Mesenchymal stem cell (in vitro differentiated cells and primary cell): ENCODE results near the gene ZNF486.

Source experiments
- DNase-seq: peaks from one replicate; pipeline ENCODE4 v3.0.0-alpha.2; 2013
- H2AFZ ChIP-seq: one replicate; pipeline ENCODE4 v1.6.1; 2013; ENCODE audit warnings: low read depth, mild to moderate bottlenecking, control low read depth, inconsistent platforms, low read length, moderate library complexity
- H2AK5ac ChIP-seq: 2 replicates; pipeline ENCODE4 v1.6.1; 2013; ENCODE audit warnings: low read length, moderate library complexity, mild to moderate bottlenecking, inconsistent platforms; ENCODE audit not compliant: severe bottlenecking
- H2BK120ac ChIP-seq: one replicate; pipeline ENCODE4 v1.6.1; 2013; ENCODE audit warnings: low read depth, mild to moderate bottlenecking, inconsistent platforms, low read length, moderate library complexity
- H2BK12ac ChIP-seq, 2 experiments: one replicate each; pipeline ENCODE4 v1.6.1; 2013; ENCODE audit warnings: inconsistent platforms in 2 of 2, low read length in 2 of 2, mild to moderate bottlenecking in 2 of 2, moderate library complexity in 2 of 2, control low read depth in 1 of 2
- H2BK15ac ChIP-seq: one replicate; pipeline ENCODE4 v1.6.1; 2013; ENCODE audit warnings: mild to moderate bottlenecking, low read depth, inconsistent platforms; ENCODE audit not compliant: poor library complexity, severe bottlenecking
- H2BK5ac ChIP-seq: 2 replicates; pipeline ENCODE4 v1.6.1; 2013; ENCODE audit warnings: low read depth, mild to moderate bottlenecking, low read length, control low read depth, inconsistent platforms; ENCODE audit not compliant: poor library complexity, severe bottlenecking
- H3K14ac ChIP-seq, 2 experiments: one replicate each; pipeline ENCODE4 v1.6.1; 2013; ENCODE audit warnings: inconsistent platforms in 2 of 2, low read length in 2 of 2, control low read depth in 1 of 2, mild to moderate bottlenecking in 1 of 2, moderate library complexity in 1 of 2
- H3K18ac ChIP-seq, 2 experiments: one replicate each; pipeline ENCODE4 v1.6.1; 2013; ENCODE audit warnings: inconsistent platforms in 2 of 2, low read length in 2 of 2, control low read depth in 1 of 2, low read depth in 1 of 2, mild to moderate bottlenecking in 1 of 2
- H3K23ac ChIP-seq, 2 experiments: one replicate each; pipeline ENCODE4 v1.6.1; 2013; ENCODE audit warnings: inconsistent platforms in 2 of 2, low read length in 2 of 2, mild to moderate bottlenecking in 2 of 2, moderate library complexity in 2 of 2, control low read depth in 1 of 2
- H3K27ac ChIP-seq: 2 replicates; pipeline ENCODE4 v1.5.1; 2013; ENCODE audit warnings: mild to moderate bottlenecking, moderate library complexity, low read length, control low read depth, inconsistent platforms; ENCODE audit not compliant: poor library complexity, severe bottlenecking
- H3K27me3 ChIP-seq, 2 experiments: 2 replicates each; pipeline versions ENCODE4 v1.6.1 to v1.7.0; 2013; ENCODE audit warnings: low read length in 2 of 2, mild to moderate bottlenecking in 2 of 2, moderate library complexity in 2 of 2, control low read depth in 1 of 2, inconsistent platforms in 1 of 2; ENCODE audit not compliant: control insufficient read depth in 1 of 2, insufficient read depth in 1 of 2
- H3K36me3 ChIP-seq, 2 experiments: 2 replicates each; pipeline versions ENCODE4 v1.6.1 to v1.7.0; 2013; ENCODE audit warnings: low read length in 2 of 2, control low read depth in 1 of 2, inconsistent platforms in 1 of 2, low read depth in 1 of 2, mild to moderate bottlenecking in 1 of 2; ENCODE audit not compliant: insufficient read depth in 2 of 2, control insufficient read depth in 1 of 2
- H3K4ac ChIP-seq, 2 experiments: one replicate each; pipeline ENCODE4 v1.6.1; 2013; ENCODE audit warnings: inconsistent platforms in 2 of 2, low read length in 2 of 2, mild to moderate bottlenecking in 2 of 2, moderate library complexity in 2 of 2, control low read depth in 1 of 2, low read depth in 1 of 2
- H3K4me1 ChIP-seq: 2 replicates; pipeline ENCODE4 v1.6.1; 2013; ENCODE audit warnings: low read depth, low read length, control low read depth; ENCODE audit not compliant: control insufficient read depth, insufficient read depth
- H3K4me2 ChIP-seq: 2 replicates; pipeline ENCODE4 v1.6.1; 2013; ENCODE audit warnings: low read length, mild to moderate bottlenecking, inconsistent platforms; ENCODE audit not compliant: poor library complexity, severe bottlenecking
- H3K4me3 ChIP-seq, 2 experiments: 2 replicates each; pipeline versions ENCODE4 v1.5.1 to v1.7.0; 2013; ENCODE audit warnings: low read length in 2 of 2, mild to moderate bottlenecking in 2 of 2, control low read depth in 1 of 2, low read depth in 1 of 2; ENCODE audit not compliant: insufficient read depth in 1 of 2
- H3K79me1 ChIP-seq: replicated peaks from 2 replicates; pipeline ENCODE4 v1.6.1; 2013; ENCODE audit warnings: mild to moderate bottlenecking, control low read depth, low read length, inconsistent platforms; ENCODE audit not compliant: poor library complexity, severe bottlenecking
- H3K9ac ChIP-seq: 2 replicates; pipeline ENCODE4 v1.7.0; 2013; ENCODE audit warnings: mild to moderate bottlenecking, low read length, moderate library complexity
- H3K9me3 ChIP-seq: 2 replicates; pipeline ENCODE4 v1.7.0; 2013; ENCODE audit warnings: mild to moderate bottlenecking, low read length; ENCODE audit not compliant: control insufficient read depth
- H4K8ac ChIP-seq: one replicate; pipeline ENCODE4 v1.6.1; 2013; ENCODE audit warnings: inconsistent platforms, mild to moderate bottlenecking, low read length, moderate library complexity
- H4K91ac ChIP-seq: one replicate; pipeline ENCODE4 v1.6.1; 2013; ENCODE audit warnings: mild to moderate bottlenecking, low read length, inconsistent platforms
- WGBS: methylation state at CpG from one replicate; pipeline ENCODE4 v1.1.7; 2013; ENCODE audit warnings: mixed read lengths; 5-methylcytosine and 5-hydroxymethylcytosine counted together

The ZNF486 gene

DNA sequence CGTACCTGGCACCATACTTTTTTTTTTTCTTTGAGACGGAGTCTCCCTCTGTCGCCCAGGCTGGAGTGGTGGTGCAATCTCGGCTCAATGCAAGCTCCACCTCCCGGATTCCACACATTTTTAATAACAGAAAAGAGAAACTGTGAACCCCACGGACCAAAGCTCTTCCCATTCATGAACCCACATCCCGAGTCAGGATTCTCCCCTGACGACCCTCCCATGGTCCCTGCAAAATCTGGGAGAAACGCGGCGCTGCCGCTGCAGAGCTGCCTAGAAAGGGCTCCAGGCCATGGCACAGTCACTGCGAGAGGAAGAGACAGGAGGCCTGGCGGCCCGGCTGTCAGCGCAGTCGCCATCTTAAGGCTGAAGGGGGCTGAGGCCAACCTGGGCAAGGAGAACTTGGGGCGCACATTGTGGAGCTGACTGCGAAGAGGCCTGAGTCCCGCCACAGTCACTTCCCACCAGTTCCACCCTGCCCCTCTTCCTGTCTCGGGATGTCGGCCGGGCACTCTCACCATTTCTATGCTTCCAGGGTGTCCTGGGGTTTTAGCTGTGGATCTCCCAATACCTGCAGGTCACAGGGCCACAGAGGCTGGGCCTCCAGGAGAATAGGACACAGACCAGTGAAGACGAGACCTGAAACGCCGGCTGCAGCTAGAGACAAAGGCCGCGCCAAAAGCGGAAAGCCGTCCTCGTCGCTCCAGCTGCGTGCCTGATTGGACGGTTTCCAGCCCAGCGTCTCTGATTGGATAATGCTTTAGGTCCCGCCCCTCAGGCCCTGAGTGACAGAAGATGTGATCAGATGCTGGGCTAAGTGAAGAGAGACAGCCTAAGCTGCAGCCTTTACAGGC lies 71.0 kb downstream of the ZNF486 start:
- DNase-seq, result peak; percentile 90
- H2AFZ ChIP-seq, result peak overlapping the region; percentile 72
- peaks cover 7% of the 10 kb centered on the region for H3K79me1 ChIP-seq
- no peak overlapping the region for H2BK5ac ChIP-seq
- no peak overlapping the region for H2AK5ac ChIP-seq
- peak overlapping the region in 1 of 2 experiments; percentile 16 for H3K18ac ChIP-seq
- under 1% methylated on average over 36 of the region's 36 CpGs for WGBS
- peaks cover 0 to 4% of the 10 kb centered on the region in 2 experiments for H3K36me3 ChIP-seq
- peaks cover 46% of the 10 kb centered on the region for H3K9me3 ChIP-seq
- H3K9ac ChIP-seq, result peak overlapping the region; percentile 86
- no peak overlapping the region for H3K14ac ChIP-seq
- no peak overlapping the region for H4K91ac ChIP-seq
- no peak overlapping the region for H3K4ac ChIP-seq
- H3K27ac ChIP-seq, result no peak overlapping the region
- peak overlapping the region; percentile 93 for H3K4me2 ChIP-seq
- no peak overlapping the region for H2BK15ac ChIP-seq
- H3K4me3 ChIP-seq, result peak overlapping the region; percentile 71 to 73
- H3K27me3 ChIP-seq, result no peaks in the 10 kb centered on the region
- no peak overlapping the region for H2BK12ac ChIP-seq
- H2BK120ac ChIP-seq, result no peak overlapping the region
- H3K4me1 ChIP-seq, result peaks cover 2% of the 10 kb centered on the region
- H4K8ac ChIP-seq, result no peak overlapping the region
- no peak overlapping the region for H3K23ac ChIP-seq

DNA sequence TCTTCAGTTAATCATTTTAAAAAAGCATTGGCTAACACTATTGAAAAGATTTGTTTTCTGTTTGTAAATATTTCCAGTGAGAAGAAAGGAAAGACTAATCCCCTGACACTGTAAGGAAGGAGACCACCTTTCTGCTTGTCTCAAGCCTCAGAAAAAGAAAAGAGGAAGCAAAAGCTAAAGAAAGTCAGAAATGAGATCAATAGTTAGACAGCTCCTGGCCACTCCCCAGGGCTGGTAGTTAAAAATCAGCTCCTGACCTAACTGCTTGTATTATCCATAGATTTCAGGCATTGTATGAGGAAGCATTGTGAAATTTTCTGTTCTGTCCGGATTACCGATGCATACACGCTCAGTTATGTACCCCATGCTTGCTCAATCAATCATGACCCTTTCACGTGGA lies 76.6 kb downstream of the ZNF486 start:
- no peak overlapping the region for H2BK12ac ChIP-seq
- no peak overlapping the region for H2BK120ac ChIP-seq
- no peaks in the 10 kb centered on the region for H3K27me3 ChIP-seq
- H2BK5ac ChIP-seq, result no peak overlapping the region
- no peak overlapping the region for H2AK5ac ChIP-seq
- no peak overlapping the region for H3K9ac ChIP-seq
- H2BK15ac ChIP-seq, result no peak overlapping the region
- H3K18ac ChIP-seq, result no peak overlapping the region
- no peak overlapping the region for H3K4me3 ChIP-seq
- H3K9me3 ChIP-seq, result peaks cover 36% of the 10 kb centered on the region
- no peaks in the 10 kb centered on the region for H3K36me3 ChIP-seq
- no peaks in the 10 kb centered on the region for H3K79me1 ChIP-seq
- no peak overlapping the region for H2AFZ ChIP-seq
- H3K14ac ChIP-seq, result no peak overlapping the region
- no peak overlapping the region for H4K91ac ChIP-seq
- 85% methylated on average over 4 of the region's 4 CpGs for WGBS
- H3K4me1 ChIP-seq, result no peaks in the 10 kb centered on the region
- no peak overlapping the region for H3K27ac ChIP-seq
- no peak overlapping the region for H3K23ac ChIP-seq
- no peak for DNase-seq
- H3K4ac ChIP-seq, result no peak overlapping the region
- H4K8ac ChIP-seq, result no peak overlapping the region
- no peak overlapping the region for H3K4me2 ChIP-seq

DNA sequence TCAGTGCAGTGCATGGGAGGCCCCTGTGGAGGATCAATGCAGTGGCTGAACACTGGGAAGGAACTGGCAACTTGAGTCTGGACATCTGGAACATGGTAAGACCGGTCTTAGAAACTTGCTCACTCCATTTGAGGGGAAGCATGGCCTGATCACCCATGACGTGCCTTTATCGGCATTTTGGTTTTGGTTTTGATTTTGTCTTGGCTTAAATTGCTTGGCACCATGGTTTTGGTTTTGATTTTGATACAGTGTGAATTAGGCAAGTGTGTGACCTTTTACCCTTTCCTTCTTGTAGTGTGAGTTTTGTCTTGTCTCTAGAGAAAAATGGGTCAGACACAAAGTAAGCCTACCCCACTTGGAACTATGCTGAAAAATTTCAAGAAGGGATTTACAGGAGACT lies 77.3 kb downstream of the ZNF486 start:
- no peak for DNase-seq
- Histone ChIP-seq H3K27ac (no peak overlapping the region), H3K36me3 (no peaks in the 10 kb centered on the region), H3K14ac (no peak overlapping the region), H2BK120ac (no peak overlapping the region), H2AFZ (no peak overlapping the region), H3K4me2 (no peak overlapping the region), H3K4me1 (no peaks in the 10 kb centered on the region), H3K18ac (no peak overlapping the region), H2AK5ac (no peak overlapping the region), H3K9ac (no peak overlapping the region), H3K23ac (no peak overlapping the region), H3K4me3 (no peak overlapping the region), H3K4ac (no peak overlapping the region), H3K27me3 (no peaks in the 10 kb centered on the region), H3K9me3 (peaks cover 30% of the 10 kb centered on the region), H4K8ac (no peak overlapping the region), H2BK12ac (no peak overlapping the region), H2BK5ac (no peak overlapping the region), H2BK15ac (no peak overlapping the region), H4K91ac (no peak overlapping the region), H3K79me1 (no peaks in the 10 kb centered on the region)
- WGBS, result 95% methylated on average over 3 of the region's 3 CpGs

DNA sequence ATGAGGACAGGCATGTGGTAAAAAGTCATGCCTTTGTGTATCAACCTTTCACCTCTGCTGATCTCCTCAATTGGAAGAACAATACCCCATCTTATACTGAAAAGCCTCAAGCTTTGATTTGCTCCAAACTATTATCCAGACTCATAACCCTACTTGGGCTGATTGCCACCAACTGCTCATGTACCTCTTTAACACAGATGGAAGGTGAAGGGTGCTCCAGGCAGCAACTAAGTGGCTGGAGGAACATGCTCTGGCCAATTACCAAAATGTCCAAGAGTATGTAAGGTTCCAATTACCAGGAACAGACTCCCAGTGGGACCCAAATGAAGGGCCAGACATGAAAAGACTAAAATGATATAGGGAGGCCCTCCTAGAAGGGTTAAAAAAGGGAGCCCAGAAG lies 78.3 kb downstream of the ZNF486 start:
- no peak overlapping the region for H4K91ac ChIP-seq
- no peak overlapping the region for H2BK5ac ChIP-seq
- H3K4me3 ChIP-seq, result no peak overlapping the region
- H3K36me3 ChIP-seq, result no peaks in the 10 kb centered on the region
- H3K9me3 ChIP-seq, result peaks cover 21% of the 10 kb centered on the region
- H3K14ac ChIP-seq, result no peak overlapping the region
- H3K27ac ChIP-seq, result no peak overlapping the region
- DNase-seq, result no peak
- H3K23ac ChIP-seq, result no peak overlapping the region
- H3K27me3 ChIP-seq, result no peaks in the 10 kb centered on the region
- H2BK120ac ChIP-seq, result no peak overlapping the region
- no peaks in the 10 kb centered on the region for H3K79me1 ChIP-seq
- no peak overlapping the region for H4K8ac ChIP-seq
- no peak overlapping the region for H3K9ac ChIP-seq
- no peak overlapping the region for H3K4ac ChIP-seq
- no peak overlapping the region for H2AK5ac ChIP-seq
- H2BK15ac ChIP-seq, result no peak overlapping the region
- no peak overlapping the region for H2AFZ ChIP-seq
- H3K18ac ChIP-seq, result no peak overlapping the region
- H3K4me2 ChIP-seq, result no peak overlapping the region
- no peak overlapping the region for H2BK12ac ChIP-seq
- H3K4me1 ChIP-seq, result no peaks in the 10 kb centered on the region
